Right lobe of liver (tissue), 4 donors: ENCODE data around the gene ZNF774.

Experiments
- POLR2A ChIP-seq: fragments of 450-650 bp; IDR thresholded peaks from one replicate; pipeline ENCODE4 v1.6.1; 2017; ENCODE audit warnings: antibody characterized with exemption, mild to moderate bottlenecking
- TF ChIP-seq, protein P1 (sequence below), 4 donors: fragments of 200-600 bp in 3 of 4; fragments of 450-650 bp in 1 of 4; IDR thresholded peaks; one replicate each; pipeline versions ENCODE4 v1.5.1 to v1.8.0; 2016 to 2022; ENCODE audit warnings: antibody characterized with exemption in 4 of 4, mild to moderate bottlenecking in 2 of 4
- donor health status: DM: no; HTN: no; CAD: no.
- donor health status: DM: no; HTN: no; CAD: no.
- donor health status: DM: no; HTN: yes; CAD: no.

DNA sequence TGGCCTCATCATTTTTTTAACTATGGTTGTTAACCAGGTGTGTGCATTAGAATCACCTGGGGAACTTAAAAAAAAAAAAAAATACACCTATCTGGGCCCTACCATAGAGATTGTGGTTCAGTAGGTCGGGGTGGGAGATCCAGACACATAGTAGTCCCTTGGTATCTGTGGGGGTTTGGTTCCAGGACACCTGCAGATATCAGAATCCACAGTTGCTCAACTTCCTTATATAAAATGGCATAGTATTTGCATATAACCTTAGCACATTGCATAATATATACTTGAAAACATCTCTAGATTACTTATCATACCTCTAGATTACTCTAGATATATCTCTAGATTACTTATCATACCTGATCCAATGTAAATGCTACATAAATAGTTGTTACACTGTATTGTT lies 41.0 kb downstream of the ZNF774 start:
- TF ChIP-seq, protein P1, sequence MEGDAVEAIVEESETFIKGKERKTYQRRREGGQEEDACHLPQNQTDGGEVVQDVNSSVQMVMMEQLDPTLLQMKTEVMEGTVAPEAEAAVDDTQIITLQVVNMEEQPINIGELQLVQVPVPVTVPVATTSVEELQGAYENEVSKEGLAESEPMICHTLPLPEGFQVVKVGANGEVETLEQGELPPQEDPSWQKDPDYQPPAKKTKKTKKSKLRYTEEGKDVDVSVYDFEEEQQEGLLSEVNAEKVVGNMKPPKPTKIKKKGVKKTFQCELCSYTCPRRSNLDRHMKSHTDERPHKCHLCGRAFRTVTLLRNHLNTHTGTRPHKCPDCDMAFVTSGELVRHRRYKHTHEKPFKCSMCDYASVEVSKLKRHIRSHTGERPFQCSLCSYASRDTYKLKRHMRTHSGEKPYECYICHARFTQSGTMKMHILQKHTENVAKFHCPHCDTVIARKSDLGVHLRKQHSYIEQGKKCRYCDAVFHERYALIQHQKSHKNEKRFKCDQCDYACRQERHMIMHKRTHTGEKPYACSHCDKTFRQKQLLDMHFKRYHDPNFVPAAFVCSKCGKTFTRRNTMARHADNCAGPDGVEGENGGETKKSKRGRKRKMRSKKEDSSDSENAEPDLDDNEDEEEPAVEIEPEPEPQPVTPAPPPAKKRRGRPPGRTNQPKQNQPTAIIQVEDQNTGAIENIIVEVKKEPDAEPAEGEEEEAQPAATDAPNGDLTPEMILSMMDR (IDR thresholded peaks at IDR 0.05): no peak
- no peak for TF ChIP-seq POLR2A
